H1 (cell line): ENCODE results near the gene SNRPN. TPM values are rescaled to one million over a fixed set of nuclear protein-coding genes. Genes with fewer than 3 reads are reported as not detected.

Experiments
- CTCF ChIA-PET: fragments of 300-600 bp; sonication (Branson Sonifier 250); formaldehyde crosslinking; loops from one replicate; lab custom pipeline; 2021; ENCODE audit not compliant: partially characterized antibody; lab: Charles Lee
- POLR2A ChIA-PET: fragments of 300-600 bp; sonication (Branson Sonifier 250); formaldehyde crosslinking; loops from one replicate; lab custom pipeline; 2021; ENCODE audit warnings: inconsistent platforms; ENCODE audit not compliant: partially characterized antibody; lab: Charles Lee
- DNase-seq, 2 experiments: peaks; one replicate each; pipeline versions ENCODE4 v3.0.0 to v3.0.0-alpha.2; 2010 to 2022; ENCODE audit warnings: low spot score in 2 of 2, low read depth in 1 of 2, mixed read lengths in 1 of 2
- FAIRE-seq: peaks from 2 replicates; lab custom pipeline; 2011; peaks lifted over from hg19 to GRCh38; lab: Jason Lieb, UNC
- H2AFZ ChIP-seq: 2 replicates; pipeline ENCODE4 v1.8.1; 2012; ENCODE audit warnings: low read length, inconsistent platforms
- H2AK5ac ChIP-seq: 2 replicates; pipeline ENCODE4 v1.6.1; 2013; ENCODE audit warnings: low read depth, low read length
- H2BK120ac ChIP-seq: replicated peaks from 2 replicates; pipeline ENCODE3; 2013; ENCODE audit warnings: low read depth, low read length, inconsistent platforms
- H2BK12ac ChIP-seq: 2 replicates; pipeline ENCODE4 v1.6.1; 2013; ENCODE audit warnings: low read depth, low read length
- H2BK15ac ChIP-seq: 2 replicates; pipeline ENCODE4 v1.6.1; 2013; ENCODE audit warnings: low read length
- H2BK20ac ChIP-seq: 2 replicates; pipeline ENCODE4 v1.6.1; 2013; ENCODE audit warnings: low read length
- H2BK5ac ChIP-seq: 2 replicates; pipeline ENCODE4 v1.6.1; 2013; ENCODE audit warnings: low read depth, low read length
- H3K14ac ChIP-seq: 2 replicates; pipeline ENCODE4 v1.6.1; 2013; ENCODE audit warnings: inconsistent platforms; ENCODE audit not compliant: insufficient read length
- H3K18ac ChIP-seq: 2 replicates; pipeline ENCODE4 v1.6.1; 2013; ENCODE audit warnings: low read length; ENCODE audit errors: extremely low read depth
- H3K23ac ChIP-seq: 2 replicates; pipeline ENCODE4 v1.6.1; 2013; ENCODE audit warnings: inconsistent platforms; ENCODE audit not compliant: insufficient read length
- H3K23me2 ChIP-seq: 2 replicates; pipeline ENCODE4 v1.6.1; 2013; ENCODE audit warnings: low read depth, low read length
- H3K27ac ChIP-seq: 2 replicates; pipeline ENCODE4 v1.6.1; 2011; ENCODE audit warnings: low read depth, low read length, inconsistent platforms
- H3K27me3 ChIP-seq, 4 experiments: replicated peaks in 1 of 4; 1 replicate in 1 of 4; 2 replicates in 3 of 4; pipeline versions ENCODE4 v1.6.1 to v1.8.1; 2011 to 2013; ENCODE audit warnings: low read length in 3 of 4, mild to moderate bottlenecking in 3 of 4, inconsistent platforms in 2 of 4, mixed read lengths in 2 of 4, moderate library complexity in 1 of 4; ENCODE audit not compliant: control insufficient read depth in 3 of 4, insufficient read depth in 3 of 4; ENCODE audit errors: extremely low read depth in 1 of 4
- H3K36me3 ChIP-seq, 4 experiments: 2 replicates each; pipeline versions ENCODE4 v1.6.1 to v1.8.1; 2011 to 2013; ENCODE audit warnings: mild to moderate bottlenecking in 4 of 4, low read length in 3 of 4, moderate library complexity in 2 of 4, control low read depth in 1 of 4, inconsistent platforms in 1 of 4; ENCODE audit not compliant: insufficient read depth in 4 of 4, control insufficient read depth in 2 of 4
- H3K4ac ChIP-seq: replicated peaks from 2 replicates; pipeline ENCODE3; 2013; ENCODE audit warnings: low read length, low read depth, mixed read lengths, inconsistent platforms; ENCODE audit not compliant: insufficient read length
- H3K4me1 ChIP-seq, 4 experiments: replicated peaks in 1 of 4; 1 replicate in 1 of 4; 2 replicates in 3 of 4; pipeline versions ENCODE4 v1.6.1 to v1.8.1; 2011 to 2013; ENCODE audit warnings: low read length in 3 of 4, inconsistent platforms in 2 of 4, mixed read lengths in 1 of 4; ENCODE audit not compliant: insufficient read depth in 4 of 4, control insufficient read depth in 3 of 4
- H3K4me2 ChIP-seq, 2 experiments: 2 replicates each; pipeline versions ENCODE4 v1.6.1 to v1.8.1; 2011 to 2013; ENCODE audit warnings: low read depth in 2 of 2, low read length in 2 of 2, control low read depth in 1 of 2, inconsistent platforms in 1 of 2, mild to moderate bottlenecking in 1 of 2; ENCODE audit not compliant: insufficient read depth in 1 of 2
- H3K4me3 ChIP-seq, 4 experiments: fragments of 200-600, 300-600 bp in 1 of 4; sonication (generic), shearing (Covaris generic), sonication (Bioruptor Twin) in 1 of 4; 2 replicates each; pipeline versions ENCODE4 v1.5.1 to v1.8.1; 2011 to 2016; ENCODE audit warnings: low read length in 4 of 4, low read depth in 3 of 4, control low read depth in 2 of 4, inconsistent platforms in 2 of 4, mild to moderate bottlenecking in 2 of 4, mixed read lengths in 1 of 4, moderate library complexity in 1 of 4; ENCODE audit not compliant: insufficient read depth in 2 of 4; ENCODE audit errors: extremely low read depth in 1 of 4
- H3K56ac ChIP-seq: replicated peaks from 2 replicates; pipeline ENCODE3; 2013; ENCODE audit warnings: low read depth, mild to moderate bottlenecking, mixed read lengths, low read length, inconsistent platforms; ENCODE audit not compliant: insufficient read length
- H3K79me1 ChIP-seq: 2 replicates; pipeline ENCODE4 v1.6.1; 2013; ENCODE audit warnings: low read depth, low read length, control low read depth
- H3K79me2 ChIP-seq, 2 experiments: 2 replicates each; pipeline versions ENCODE4 v1.6.1 to v1.8.1; 2012 to 2013; ENCODE audit warnings: low read length in 2 of 2, mild to moderate bottlenecking in 2 of 2, inconsistent platforms in 1 of 2; ENCODE audit not compliant: insufficient read depth in 2 of 2, control insufficient read depth in 1 of 2
- H3K9ac ChIP-seq, 4 experiments: replicated peaks in 1 of 4; 1 replicate in 1 of 4; 2 replicates in 3 of 4; pipeline versions ENCODE4 v1.6.1 to v1.8.1; 2011 to 2013; ENCODE audit warnings: low read depth in 3 of 4, low read length in 3 of 4, control low read depth in 2 of 4, mild to moderate bottlenecking in 2 of 4, moderate library complexity in 2 of 4, inconsistent platforms in 1 of 4; ENCODE audit errors: extremely low read depth in 1 of 4
- H3K9me3 ChIP-seq, 2 experiments: 2 replicates each; pipeline versions ENCODE4 v1.6.1 to v1.8.1; 2012 to 2013; ENCODE audit warnings: mild to moderate bottlenecking in 2 of 2, moderate library complexity in 2 of 2, control low read depth in 1 of 2, inconsistent platforms in 1 of 2, low read depth in 1 of 2, low read length in 1 of 2, mixed read lengths in 1 of 2; ENCODE audit not compliant: insufficient read depth in 2 of 2
- H4K20me1 ChIP-seq, 2 experiments: replicated peaks in 1 of 2; 2 replicates each; pipeline versions ENCODE3 to v1.8.1; 2011 to 2013; ENCODE audit warnings: inconsistent platforms in 2 of 2, low read length in 2 of 2, mild to moderate bottlenecking in 1 of 2; ENCODE audit not compliant: insufficient read depth in 2 of 2, control insufficient read depth in 1 of 2
- H4K5ac ChIP-seq: 2 replicates; pipeline ENCODE4 v1.6.1; 2013; ENCODE audit warnings: low read length, low read depth, mixed read lengths, inconsistent platforms; ENCODE audit not compliant: insufficient read length
- H4K8ac ChIP-seq: 2 replicates; pipeline ENCODE4 v1.8.0; 2013; ENCODE audit warnings: mild to moderate bottlenecking, moderate library complexity, low read length, inconsistent platforms; ENCODE audit not compliant: insufficient read depth; ENCODE audit errors: extremely low read depth
- H4K91ac ChIP-seq: replicated peaks from 2 replicates; pipeline ENCODE3; 2013; ENCODE audit warnings: low read length, mixed read lengths, inconsistent platforms; ENCODE audit not compliant: insufficient read length
- BACH1 ChIP-seq: IDR thresholded peaks from 2 replicates; pipeline ENCODE4 v1.6.1; 2012; ENCODE audit warnings: low read length, improper control_type of control experiment
- CTBP2 ChIP-seq: IDR thresholded peaks from 2 replicates; pipeline ENCODE4 v1.7.0; 2011; ENCODE audit warnings: borderline replicate concordance, mild to moderate bottlenecking, moderate library complexity, mixed read lengths, low read length; ENCODE audit not compliant: insufficient read depth, insufficient read length
- CTCF ChIP-seq, 3 experiments: IDR thresholded peaks; 1 replicate in 2 of 3; 2 replicates in 1 of 3; pipeline versions ENCODE4 v1.5.1 to v1.6.1; 2011; ENCODE audit warnings: low read length in 3 of 3, mild to moderate bottlenecking in 3 of 3, inconsistent platforms in 2 of 3, low read depth in 1 of 3, moderate library complexity in 1 of 3; ENCODE audit not compliant: insufficient read depth in 1 of 3; ENCODE audit errors: control extremely low read depth in 1 of 3
- RAD21 ChIP-seq, 2 experiments: IDR thresholded peaks in 1 of 2; conservative IDR thresholded peaks in 1 of 2; 2 replicates each; pipeline ENCODE4 v1.6.1; 2011; ENCODE audit warnings: low read depth in 2 of 2, low read length in 2 of 2, improper control_type of control experiment in 1 of 2, inconsistent platforms in 1 of 2, mild to moderate bottlenecking in 1 of 2, moderate library complexity in 1 of 2
- TAF1 ChIP-seq: IDR thresholded peaks from 2 replicates; pipeline ENCODE4 v1.6.1; 2011; ENCODE audit warnings: mild to moderate bottlenecking, low read depth, low read length
- TAF7 ChIP-seq: optimal IDR thresholded peaks from 2 replicates; pipeline ENCODE3; 2011; ENCODE audit warnings: low read depth, mild to moderate bottlenecking, inconsistent platforms, low read length, moderate library complexity, borderline replicate concordance
- WGBS, 2 experiments: shearing (Covaris generic) in 1 of 2; methylation state at CpG; one replicate each; pipeline versions ENCODE4 v1.1.6 to v1.1.7; 2013 to 2015; ENCODE audit warnings: low lambda C conversion rate in 2 of 2, mixed read lengths in 2 of 2, inconsistent platforms in 1 of 2, low coverage in 1 of 2, missing lambda C conversion rate in 1 of 2; ENCODE audit not compliant: insufficient replicate concordance in 2 of 2, insufficient coverage in 1 of 2, insufficient read length in 1 of 2; ENCODE audit errors: extremely low coverage in 1 of 2, missing lambda C conversion rate in 1 of 2; 5-methylcytosine and 5-hydroxymethylcytosine counted together
- polyA plus RNA-seq, 7 experiments: library from polyadenylated mRNA; depleted of rRNA in 3 of 7; stranded (reverse) in 5 of 7; unstranded in 2 of 7; fragments of >200 nt in 5 of 7; fragments of 200-250 nt in 2 of 7; gene quantifications; 1 replicate in 5 of 7; 2 replicates in 1 of 7; 4 replicates in 1 of 7; pipeline versions ENCODE4 v1.2.1 to v1.2.3, GENCODE V29; 2011 to 2013; ENCODE audit warnings: missing spikeins in 2 of 7, mixed read lengths in 2 of 7
- total RNA-seq: library from RNA; stranded (reverse); fragmentation: NEBNext Ultra II Directional; extraction: Animal tissue kit (Norgen Biotek cat#: 25700); gene quantifications from 2 replicates; pipeline ENCODE4 v1.2.1, GENCODE V29; 2021

The SNRPN gene
- total and polyA plus RNA-seq, 2 of the 8 experiments (the other 6 are each of a cell fraction or from before 2014, with no cell fraction given) = 905 to 1,396 TPM

DNA sequence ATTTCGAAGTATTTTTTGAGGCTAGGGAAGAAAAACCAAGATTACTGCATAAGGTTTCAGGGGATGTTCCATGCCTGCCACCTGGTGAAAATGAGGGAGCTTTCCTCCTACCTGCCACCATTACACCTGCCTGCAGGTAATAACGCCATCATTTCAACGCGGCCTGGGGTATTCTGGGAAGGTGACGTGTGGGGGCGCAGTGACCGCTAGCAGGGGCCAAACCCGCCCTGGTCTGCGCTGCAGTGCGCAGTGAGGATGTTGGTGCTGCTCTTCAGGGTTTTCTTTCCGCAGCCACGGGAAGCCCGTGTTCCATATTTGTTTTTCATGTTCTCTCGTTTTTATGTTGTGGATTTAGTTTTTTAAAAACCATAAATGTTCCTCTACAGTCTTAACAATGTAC lies 37.4 kb upstream of the SNRPN start:
- peak overlapping the region; percentile 57 for H4K91ac ChIP-seq
- H3K9me3 ChIP-seq = peaks cover 0 to 14% of the 10 kb centered on the region in 2 experiments; a peak in 2 of 4 replicates
- WGBS, 2 experiments = 93% methylated on average over 14 of the region's 14 CpGs; no CpG with 5 or more reads in 1 of the 2 experiments
- no peak overlapping the region for H2AFZ ChIP-seq
- H3K4ac ChIP-seq = no peak overlapping the region
- no peak overlapping the region for H3K4me3 ChIP-seq
- H2BK12ac ChIP-seq = peak overlapping the region; percentile 62; the same call in 1 of the 2 replicates
- no peak overlapping the region for H2BK15ac ChIP-seq
- no peak overlapping the region; the same call in 1 of the 2 replicates for H2BK5ac ChIP-seq
- no peak for DNase-seq
- peaks cover 2% of the 10 kb centered on the region; the same call in 1 of the 2 replicates for H3K23me2 ChIP-seq
- H4K5ac ChIP-seq = no peak overlapping the region
- no peak overlapping the region for H3K18ac ChIP-seq
- H4K8ac ChIP-seq = no peak overlapping the region; the same call in 1 of the 2 replicates
- no peak overlapping the region for H3K14ac ChIP-seq
- ChIA-PET CTCF (interaction anchor here (0.6 to 1.7 kb wide), 3 partner anchors 11 to 22 kb away, joined by 3 to 6 read pairs (median 4); no protein-coding TSS in a partner anchor), POLR2A (interaction anchor here (0.8 to 2.1 kb wide), 4 partner anchors 9 to 37 kb away, joined by 4 to 5 read pairs (median 4); partner anchors contain the start of genes SNRPN and SNURF)
- no peaks in the 10 kb centered on the region for H3K79me1 ChIP-seq
- TF ChIP-seq CTBP2 (no peak), TAF7 (no peak), CTCF (IDR thresholded peaks at IDR 0.05; ENCODE audit: control extremely low read depth in 1 of 3, insufficient read depth in 1 of 3, low read depth in 1 of 3, low read length in 3 of 3) (peak in 1 of 3 experiments; percentile 9; a peak in 1 of 4 replicates), RAD21 (IDR thresholded peaks at IDR 0.05 in 1 of 2, conservative IDR thresholded peaks at IDR 0.05 in 1 of 2; ENCODE audit: low read depth in 2 of 2, low read length in 2 of 2) (peak; percentile 34 to 48; a peak in 3 of 4 replicates), TAF1 (no peak), BACH1 (no peak)
- H3K79me2 ChIP-seq = peaks cover 0 to 3% of the 10 kb centered on the region in 2 experiments; a peak in 1 of 4 replicates
- 0 out of 2 replicates have a peak overlapping the region, but pooled peaks have one; percentile 40 for H2BK20ac ChIP-seq
- no peaks in the 10 kb centered on the region for H4K20me1 ChIP-seq
- H3K36me3 ChIP-seq = no peaks in the 10 kb centered on the region; a peak in 1 of 8 replicates
- H3K4me1 ChIP-seq = peaks cover 0 to 17% (median 8%) of the 10 kb centered on the region in 4 experiments; a peak in 6 of 7 replicates
- no peak overlapping the region for H3K9ac ChIP-seq
- FAIRE-seq = no peak
- H2AK5ac ChIP-seq = no peak overlapping the region
- H3K56ac ChIP-seq = no peak overlapping the region
- H3K23ac ChIP-seq = no peak overlapping the region
- H3K27me3 ChIP-seq = no peaks in the 10 kb centered on the region
- no peak overlapping the region for H3K27ac ChIP-seq
- no peak overlapping the region for H2BK120ac ChIP-seq
- no peak overlapping the region for H3K4me2 ChIP-seq
